ENCODE results near the gene C1orf226. TPM values are rescaled to one million over a fixed set of nuclear protein-coding genes. Genes with fewer than 3 reads are reported as not detected.

Gene C1orf226
- total RNA-seq, 1 donor from 2014 or later, result 1.5 TPM

GRCh38 chr1:162365284-162366020 is 16.1 kb upstream of the C1orf226 start:
- DNase-seq, result no peak

GRCh38 chr1:162366149-162366548 is 15.4 kb upstream of the C1orf226 start:
- DNase-seq, result no peak

- DNase-seq, result no peak
Measured at GRCh38 chr1:162366671-162367070, 14.9 kb upstream of the C1orf226 start.

DNA sequence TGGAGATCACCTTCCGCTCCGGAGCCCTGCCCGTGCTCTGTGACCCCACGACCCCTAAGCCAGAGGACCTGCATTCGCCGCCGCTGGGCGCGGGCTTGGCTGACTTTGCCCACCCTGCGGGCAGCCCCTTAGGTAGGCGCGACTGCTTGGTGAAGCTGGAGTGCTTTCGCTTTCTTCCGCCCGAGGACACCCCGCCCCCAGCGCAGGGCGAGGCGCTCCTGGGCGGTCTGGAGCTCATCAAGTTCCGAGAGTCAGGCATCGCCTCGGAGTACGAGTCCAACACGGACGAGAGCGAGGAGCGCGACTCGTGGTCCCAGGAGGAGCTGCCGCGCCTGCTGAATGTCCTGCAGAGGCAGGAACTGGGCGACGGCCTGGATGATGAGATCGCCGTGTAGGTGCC is 14.5 kb upstream of the C1orf226 start:
- no peak for DNase-seq

DNA sequence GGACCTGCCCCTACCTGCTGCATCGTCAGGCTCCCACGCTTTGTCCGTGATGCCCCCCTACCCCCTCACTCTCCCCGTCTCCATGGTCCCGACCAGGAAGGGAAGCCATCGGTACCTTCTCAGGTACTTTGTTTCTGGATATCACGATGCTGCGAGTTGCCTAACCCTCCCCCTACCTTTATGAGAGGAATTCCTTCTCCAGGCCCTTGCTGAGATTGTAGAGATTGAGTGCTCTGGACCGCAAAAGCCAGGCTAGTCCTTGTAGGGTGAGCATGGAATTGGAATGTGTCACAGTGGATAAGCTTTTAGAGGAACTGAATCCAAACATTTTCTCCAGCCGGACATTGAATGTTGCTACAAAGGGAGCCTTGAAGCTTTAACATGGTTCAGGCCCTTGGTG is 13.8 kb upstream of the C1orf226 start:
- no peak for DNase-seq

DNA sequence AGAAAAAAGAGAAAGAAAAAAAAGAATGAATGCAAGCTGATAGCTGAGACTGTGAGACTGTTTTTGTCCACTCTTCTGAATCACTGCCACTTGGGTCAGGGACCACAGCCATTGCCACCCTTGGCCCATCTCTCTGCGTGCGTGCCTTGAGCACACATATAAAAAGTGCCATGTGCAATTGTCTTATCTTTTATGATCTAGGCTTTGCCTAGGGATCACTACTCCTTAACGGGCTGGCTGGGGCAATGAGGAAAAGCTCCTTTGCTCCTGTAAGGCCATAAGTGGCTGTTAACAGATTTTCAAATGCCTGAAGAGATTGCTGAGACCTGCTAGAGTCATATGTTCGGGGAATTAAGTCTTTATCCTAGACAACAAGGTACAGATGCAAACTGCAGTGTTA is 13.1 kb upstream of the C1orf226 start:
- DNase-seq, result no peak

- no peak for DNase-seq
Measured at GRCh38 chr1:162369571-162369970, 12.0 kb upstream of the C1orf226 start.

GRCh38 chr1:162370161-162370560 is 11.4 kb upstream of the C1orf226 start:
- no peak for DNase-seq

GRCh38 chr1:162370721-162371120 is 10.8 kb upstream of the C1orf226 start:
- DNase-seq, result no peak

DNA sequence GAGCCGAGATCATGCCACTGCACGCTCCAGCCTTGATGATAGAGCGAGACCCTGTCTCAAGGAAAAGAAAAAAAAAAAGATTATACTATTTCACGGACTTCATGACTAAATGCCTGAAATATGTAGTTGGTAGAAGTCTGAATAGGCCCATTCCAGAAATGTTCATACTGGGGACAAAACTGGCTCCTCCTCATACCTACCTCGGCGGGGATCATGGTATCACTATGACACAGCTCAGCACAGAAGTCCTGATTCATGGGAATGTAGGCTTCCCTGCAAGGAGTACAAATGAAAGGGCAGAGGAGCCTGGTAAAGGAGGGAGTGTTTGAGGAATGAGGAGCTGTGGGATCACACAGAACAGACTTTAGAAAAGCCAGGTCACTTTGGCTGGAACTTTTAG is 9.9 kb upstream of the C1orf226 start:
- no peak for DNase-seq

DNA sequence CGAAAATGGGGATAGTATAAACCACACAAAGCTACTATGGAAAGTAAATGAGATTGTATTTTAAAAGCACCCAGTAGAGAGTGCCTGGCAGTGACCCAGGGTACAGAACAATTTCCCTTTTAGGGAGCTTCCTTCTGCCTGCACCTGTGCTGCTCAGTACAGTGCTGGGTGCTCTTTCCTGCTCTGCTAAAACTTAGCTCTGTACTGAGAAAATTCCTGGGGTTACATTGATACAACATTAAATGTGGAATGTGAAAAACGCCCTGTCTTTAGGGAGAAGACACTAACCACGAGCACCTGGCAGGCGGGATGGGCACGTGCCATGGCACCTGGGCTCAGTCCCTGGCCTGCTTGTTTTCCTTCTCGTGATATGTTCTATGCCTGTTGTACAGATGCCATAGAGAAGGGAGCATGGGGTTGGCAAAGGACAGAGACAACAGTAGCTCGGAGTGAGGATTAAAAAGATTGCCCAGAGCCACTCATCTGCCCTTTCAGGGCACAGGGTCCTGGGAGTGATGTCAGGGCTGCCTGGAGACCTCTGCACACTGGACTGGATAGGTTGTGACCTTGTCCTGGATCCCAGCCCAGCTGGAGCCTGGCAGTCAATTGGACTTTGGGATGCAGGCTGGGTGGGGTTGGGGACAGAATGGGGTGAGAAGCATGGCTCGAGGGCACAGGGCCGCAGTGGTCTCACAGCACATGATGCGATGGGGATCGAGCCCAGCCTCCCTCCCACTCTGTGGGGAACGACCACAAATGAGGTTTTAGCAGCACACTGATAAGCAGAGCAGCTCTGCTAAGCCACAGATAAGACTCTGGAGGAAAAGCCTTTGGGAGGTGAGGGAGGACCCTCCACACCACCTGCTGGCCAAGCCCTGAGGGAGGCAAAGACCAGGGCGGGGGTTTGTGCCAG is 9.1 kb upstream of the C1orf226 start:
- no peak for DNase-seq

- DNase-seq, result no peak
Measured at GRCh38 chr1:162373072-162373427, 8.5 kb upstream of the C1orf226 start.

DNA sequence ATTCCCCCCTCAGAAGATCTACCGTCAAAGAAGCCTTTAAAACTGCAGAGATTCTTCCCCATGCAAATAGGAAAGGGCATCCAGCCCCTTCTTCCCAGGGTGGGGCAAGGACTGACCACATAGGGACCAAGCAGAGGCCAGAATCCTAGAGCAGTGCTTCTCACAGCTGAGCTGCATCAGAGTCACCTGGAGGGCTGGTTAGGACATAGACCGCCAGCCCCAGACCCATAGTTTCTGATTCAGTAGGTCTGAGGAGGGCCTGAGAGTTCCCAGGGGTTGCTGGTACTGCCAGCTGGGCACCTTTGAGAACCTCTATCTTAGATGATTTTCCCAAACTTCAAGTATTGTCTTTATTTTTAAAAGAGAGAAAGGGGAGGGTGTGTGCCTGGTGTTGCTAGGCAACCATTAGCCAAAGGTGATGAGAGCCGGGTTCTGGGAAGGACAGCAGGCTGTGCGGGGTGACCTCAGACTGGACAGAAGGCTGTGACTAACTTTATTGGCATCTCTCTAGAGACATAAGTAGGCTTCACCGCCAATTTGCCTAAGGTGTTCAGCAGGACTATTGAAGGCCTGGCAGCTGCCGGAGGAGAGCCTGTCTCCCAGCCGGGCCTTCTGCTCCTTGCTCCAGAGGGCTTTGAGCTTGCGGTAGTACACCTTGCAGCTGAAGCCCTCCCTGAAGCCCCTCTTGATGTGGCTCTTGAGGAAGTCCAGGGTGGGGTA is 7.8 kb upstream of the C1orf226 start:
- no peak for DNase-seq

DNA sequence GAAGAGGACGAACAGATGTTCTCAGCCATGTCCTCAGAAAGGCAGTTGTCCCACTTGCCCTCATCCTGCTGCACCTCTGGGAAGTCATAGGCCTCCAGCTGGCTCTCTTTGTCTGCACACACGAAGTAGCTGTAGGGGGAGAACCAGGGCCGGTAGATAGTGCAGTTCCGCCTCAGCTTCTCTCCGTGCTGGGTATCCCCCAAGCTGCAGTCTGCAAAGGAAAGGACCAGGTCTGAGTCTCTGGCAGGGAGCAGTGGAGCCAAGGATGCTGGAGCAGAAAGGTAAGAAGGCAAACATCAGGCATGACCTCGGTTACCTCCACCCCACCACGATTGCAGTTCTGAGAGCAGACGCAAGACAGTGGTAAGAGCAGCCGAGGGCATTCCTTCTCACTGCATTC is 7.1 kb upstream of the C1orf226 start:
- no peak for DNase-seq

GRCh38 chr1:162375463-162375862 is 6.1 kb upstream of the C1orf226 start:
- no peak for DNase-seq

- DNase-seq, result no peak
Measured at GRCh38 chr1:162376691-162377090, 4.8 kb upstream of the C1orf226 start, which contains the start of gene SPATA46. Gene SPATA46, minus strand, starts transcription at chr1:162376854. Its CDS starts 64 bp downstream, at chr1:162376790.

DNA sequence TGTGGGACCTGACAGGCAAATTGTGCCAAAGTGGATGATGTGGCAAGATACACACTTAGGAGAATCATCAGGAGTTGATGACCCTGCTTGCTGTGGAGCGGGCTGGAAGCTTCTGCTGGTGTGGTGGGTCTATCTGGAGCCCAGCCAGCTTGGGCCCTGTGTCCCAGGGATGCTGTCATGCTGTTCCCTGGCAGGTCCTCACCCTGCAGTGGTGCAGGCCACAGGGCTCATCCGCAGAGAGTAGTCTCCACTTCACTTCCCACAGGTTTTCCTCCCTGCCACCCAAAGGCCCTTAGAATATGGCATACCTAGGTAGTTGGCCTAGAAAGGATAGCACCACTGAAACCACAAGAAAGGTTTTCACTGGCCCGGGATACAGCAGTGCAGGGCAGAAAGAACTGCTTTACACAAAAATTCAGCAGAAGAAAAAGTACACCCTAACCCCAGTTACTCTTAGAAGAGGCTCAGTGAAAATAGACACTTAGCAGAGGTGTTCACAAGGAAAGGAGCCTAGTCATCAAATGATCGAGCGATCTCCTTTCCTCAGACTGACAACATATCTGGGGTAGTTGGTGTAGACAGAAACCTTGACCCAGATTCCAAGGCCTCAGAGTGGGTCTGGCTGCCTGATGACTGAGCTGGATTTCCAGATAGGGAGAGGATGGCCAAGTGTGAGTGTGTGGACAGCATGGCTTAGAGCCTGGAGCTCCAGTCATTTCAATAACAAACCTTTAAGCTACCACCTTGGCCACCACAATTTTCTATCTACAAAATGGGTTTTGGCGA is 1.3 kb upstream of the C1orf226 start:
- DNase-seq, result no peak

- no peak for DNase-seq
Measured at GRCh38 chr1:162381941-162382750, 618 bp downstream of the C1orf226 start.

GRCh38 chr1:162383091-162383490 is 1.6 kb downstream of the C1orf226 start:
- no peak for DNase-seq

DNA sequence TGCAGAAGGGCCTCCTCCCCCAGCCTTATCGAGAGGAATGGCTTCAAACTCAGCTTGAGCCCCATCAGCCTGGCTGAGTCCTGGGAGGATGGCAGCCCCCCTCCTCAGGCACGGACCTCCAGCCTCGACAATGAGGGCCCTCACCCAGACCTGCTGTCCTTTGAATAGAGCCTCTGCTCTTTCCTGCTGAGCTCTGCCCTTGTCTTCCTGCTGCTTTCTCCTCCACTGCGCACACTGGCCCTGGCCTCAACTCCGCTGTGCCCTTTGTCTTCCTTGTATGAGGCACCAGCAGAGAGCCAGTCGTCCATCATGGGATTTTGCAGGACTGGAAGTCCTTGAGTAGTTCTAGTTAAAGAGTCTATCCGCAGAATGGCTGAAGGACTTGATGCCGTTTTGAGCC is 2.0 kb downstream of the C1orf226 start:
- no peak for DNase-seq

DNA sequence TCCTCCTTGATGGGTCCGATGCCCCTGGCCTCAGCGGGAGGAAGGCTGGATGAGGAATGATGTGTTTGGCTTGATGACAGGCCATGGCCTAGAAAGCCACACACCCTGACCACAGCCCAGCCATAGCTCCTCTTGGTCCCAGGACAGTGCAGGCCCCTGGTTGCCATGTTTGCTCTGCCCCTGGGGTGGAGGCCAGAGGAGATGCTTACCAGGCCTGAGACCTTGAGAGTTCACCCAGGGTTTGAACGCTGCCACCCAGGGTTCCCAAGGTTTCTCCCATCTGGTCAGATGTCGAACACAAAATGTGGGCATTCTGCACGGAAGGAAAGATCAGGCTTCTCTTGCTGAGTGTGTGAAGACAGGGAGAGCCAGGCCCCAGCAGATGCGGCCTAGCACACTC is 2.6 kb downstream of the C1orf226 start:
- DNase-seq, result no peak

All from skin of body (tissue), 2 donors.